Karpas-422 (cell line): ENCODE results near the gene INF2. TPM values are rescaled to one million over a fixed set of nuclear protein-coding genes. Genes with fewer than 3 reads are reported as not detected.

Experiments
- DNase-seq: peaks from one replicate; pipeline ENCODE4 v3.0.0-alpha.2; 2015
- H2AFZ ChIP-seq: fragments of 200-600 bp; sonication (generic); 2 replicates; pipeline ENCODE4 v1.6.1; 2014; ENCODE audit warnings: antibody characterized with exemption, low read length, mixed read lengths
- H3K27ac ChIP-seq: fragments of 200-600 bp; sonication (generic); 2 replicates; pipeline ENCODE4 v1.5.1; 2014; ENCODE audit warnings: mild to moderate bottlenecking, low read length, moderate library complexity
- H3K27me3 ChIP-seq: fragments of 200-600 bp; sonication (generic); 2 replicates; pipeline ENCODE4 v1.6.1; 2014; ENCODE audit warnings: low read length, mixed read lengths
- H3K36me3 ChIP-seq: fragments of 200-600 bp; sonication (generic); 2 replicates; pipeline ENCODE4 v1.6.1; 2014; ENCODE audit warnings: low read length, mixed read lengths; ENCODE audit not compliant: insufficient read depth
- H3K4me1 ChIP-seq: fragments of 200-600 bp; sonication (generic); 2 replicates; pipeline ENCODE4 v1.6.1; 2014; ENCODE audit warnings: mild to moderate bottlenecking, low read length, mixed read lengths
- H3K4me2 ChIP-seq: fragments of 200-600 bp; sonication (generic); 2 replicates; pipeline ENCODE4 v1.6.1; 2014; ENCODE audit warnings: low read length, low read depth, mild to moderate bottlenecking; ENCODE audit not compliant: poor library complexity, severe bottlenecking
- H3K4me3 ChIP-seq: fragments of 200-600 bp; sonication (generic); 2 replicates; pipeline ENCODE4 v1.5.1; 2014; ENCODE audit warnings: mild to moderate bottlenecking, antibody characterized with exemption, low read length, mixed read lengths
- H3K79me2 ChIP-seq: fragments of 200-600 bp; sonication (generic); 2 replicates; pipeline ENCODE4 v1.6.1; 2014; ENCODE audit warnings: mild to moderate bottlenecking, low read length, mixed read lengths
- H3K9ac ChIP-seq: fragments of 200-600 bp; sonication (generic); 2 replicates; pipeline ENCODE4 v1.6.0; 2014; ENCODE audit warnings: low read length
- H3K9me2 ChIP-seq: fragments of 200-600 bp; sonication (generic), shearing (Covaris generic); replicated peaks from 2 replicates; pipeline ENCODE4 v1.6.0; 2014; ENCODE audit warnings: mild to moderate bottlenecking, low read length, moderate library complexity; ENCODE audit not compliant: insufficient read depth
- H3K9me3 ChIP-seq: fragments of 300-700, 200-600 bp; sonication (generic); 2 replicates; pipeline ENCODE4 v1.6.1; 2014; ENCODE audit warnings: low read length, mixed read lengths
- H4K20me1 ChIP-seq: fragments of 200-600 bp; sonication (generic); 2 replicates; pipeline ENCODE4 v1.6.1; 2014; ENCODE audit warnings: mild to moderate bottlenecking, antibody characterized with exemption, low read length, low read depth; ENCODE audit not compliant: insufficient read depth
- small RNA-seq: library from RNA; depleted of rRNA; stranded (forward); fragments of <200 nt; gene quantifications from one replicate; pipeline ENCODE3, GENCODE V24; 2014
- total RNA-seq: library from RNA; depleted of rRNA; stranded (reverse); fragments of >200 nt; shearing (Covaris generic); gene quantifications from 2 replicates; pipeline ENCODE4 v1.2.3, GENCODE V29; 2014; ENCODE audit warnings: low replicate concordance; rRNA removed

Gene INF2
- total RNA-seq, 1 experiment from 2014 or later, result 4.4 TPM

DNA sequence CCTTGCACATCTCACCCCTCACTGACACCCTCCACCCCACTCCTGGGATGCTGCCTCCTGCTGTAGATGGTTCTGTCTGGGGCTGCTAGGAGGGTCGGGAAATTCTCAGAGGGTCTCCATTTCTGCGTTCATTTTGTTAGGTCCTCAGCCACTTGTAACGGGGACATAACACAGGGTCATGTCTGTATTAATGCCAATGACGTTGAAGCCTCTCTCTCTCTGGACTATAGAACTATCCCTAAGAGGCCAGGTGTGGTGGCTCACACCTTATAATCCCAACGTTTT is 78.2 kb downstream of the INF2 start:
- Histone ChIP-seq H3K36me3 (peaks cover 21% of the 10 kb centered on the region), H3K4me3 (no peak overlapping the region), H3K4me2 (no peak overlapping the region), H3K27me3 (no peaks in the 10 kb centered on the region), H3K27ac (no peak overlapping the region), H2AFZ (no peak overlapping the region), H3K9ac (no peak overlapping the region), H3K9me2 (no peaks in the 10 kb centered on the region), H3K9me3 (peaks cover 7% of the 10 kb centered on the region; the same call in 1 of the 2 replicates), H3K79me2 (no peaks in the 10 kb centered on the region), H3K4me1 (peaks cover 5% of the 10 kb centered on the region), H4K20me1 (no peaks in the 10 kb centered on the region)
- no peak for DNase-seq

DNA sequence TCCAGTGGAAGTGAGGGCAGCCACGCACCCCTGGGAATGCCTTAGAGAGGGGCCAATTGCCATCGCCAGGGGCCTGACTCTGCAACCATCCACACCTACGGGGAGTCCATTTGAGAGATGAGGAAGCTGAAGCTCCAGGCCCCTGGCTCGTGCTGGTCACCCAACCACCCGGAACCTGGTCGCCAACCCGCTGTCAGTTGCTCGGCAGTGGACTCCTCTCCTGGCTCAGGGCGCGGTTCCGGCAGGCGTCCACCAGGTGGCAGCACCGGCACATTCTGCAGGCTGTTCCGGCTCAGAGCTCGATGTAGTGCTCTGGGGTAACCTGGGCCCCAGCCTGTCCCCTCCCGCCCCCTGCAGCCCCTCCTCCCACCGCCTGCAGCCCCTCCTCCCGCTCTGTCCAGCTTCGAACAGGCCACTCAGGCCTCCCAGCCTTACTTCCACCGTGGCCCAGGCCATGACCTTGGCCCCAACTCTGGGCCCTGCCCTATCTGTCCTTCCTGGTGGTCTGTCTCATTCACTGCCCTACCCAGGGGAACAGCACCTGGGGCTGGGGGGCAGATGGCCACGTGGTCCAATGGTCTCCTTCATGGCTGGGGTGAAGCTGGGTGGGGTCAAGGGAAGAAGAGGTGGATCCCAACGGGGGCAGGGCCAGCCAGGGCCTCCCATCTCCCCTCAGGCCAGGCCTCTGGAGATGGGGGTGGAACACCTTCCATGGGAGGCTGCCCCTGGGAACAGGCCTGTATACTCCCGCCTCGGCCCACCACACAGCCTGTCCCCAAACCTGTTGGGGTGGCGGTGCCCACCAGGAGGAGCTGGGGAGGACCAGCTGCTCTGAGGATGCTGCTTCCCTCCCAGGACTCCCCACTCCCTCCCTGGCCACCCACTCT is 79.3 kb downstream of the INF2 start:
- H4K20me1 ChIP-seq, result no peaks in the 10 kb centered on the region
- H3K9me2 ChIP-seq, result no peaks in the 10 kb centered on the region
- peaks cover 29% of the 10 kb centered on the region for H3K36me3 ChIP-seq
- peak; percentile 96 for DNase-seq
- peaks cover 7% of the 10 kb centered on the region; the same call in 1 of the 2 replicates for H3K9me3 ChIP-seq
- H3K27me3 ChIP-seq, result no peaks in the 10 kb centered on the region
- no peak overlapping the region for H3K27ac ChIP-seq
- no peak overlapping the region for H3K4me3 ChIP-seq
- H3K4me1 ChIP-seq, result peaks cover 5% of the 10 kb centered on the region
- H2AFZ ChIP-seq, result no peak overlapping the region
- no peak overlapping the region for H3K4me2 ChIP-seq
- peak overlapping the region; percentile 47 for H3K9ac ChIP-seq
- no peaks in the 10 kb centered on the region for H3K79me2 ChIP-seq

DNA sequence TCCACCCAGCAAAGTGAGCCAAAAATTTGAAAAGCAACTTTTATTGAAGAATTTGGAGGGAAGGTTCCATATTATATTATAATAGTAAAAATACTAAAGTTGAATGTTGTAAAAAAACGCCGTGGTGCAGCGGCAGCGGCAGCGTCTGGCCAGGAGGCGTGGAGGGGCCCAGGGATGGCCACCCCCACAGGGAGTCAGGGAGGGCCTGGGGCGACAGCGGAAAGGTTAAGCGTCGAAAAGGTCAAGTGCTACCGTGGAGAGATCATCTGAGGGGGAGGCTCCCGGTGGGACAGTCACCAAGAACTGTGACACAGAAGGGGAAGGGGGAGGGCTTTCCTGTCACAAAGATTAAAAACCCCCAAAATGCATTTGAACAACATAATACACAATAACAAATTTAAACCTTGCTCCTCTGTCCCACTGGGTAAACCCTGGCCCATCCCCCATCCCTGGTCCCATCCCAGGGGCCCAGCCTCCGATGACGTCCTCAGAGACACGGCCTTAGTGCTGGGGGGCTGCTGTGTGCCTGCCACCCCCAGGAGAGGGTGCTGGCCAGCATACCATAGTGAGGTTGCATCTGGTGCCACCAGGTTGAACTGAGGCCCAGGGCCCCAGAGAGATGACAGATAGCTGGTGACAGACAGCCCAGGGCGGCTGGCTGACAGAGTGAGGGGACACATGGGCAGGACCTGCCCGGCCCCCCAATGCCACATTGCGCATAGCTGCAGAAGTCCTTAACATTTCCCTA is 80.1 kb downstream of the INF2 start:
- Histone ChIP-seq H3K27ac (no peak overlapping the region), H3K9me3 (peaks cover 7% of the 10 kb centered on the region; the same call in 1 of the 2 replicates), H3K4me3 (no peak overlapping the region), H3K9ac (no peak overlapping the region), H3K4me1 (peaks cover 5% of the 10 kb centered on the region), H3K27me3 (no peaks in the 10 kb centered on the region), H3K79me2 (no peaks in the 10 kb centered on the region), H3K4me2 (no peak overlapping the region), H3K9me2 (no peaks in the 10 kb centered on the region), H2AFZ (no peak overlapping the region), H4K20me1 (no peaks in the 10 kb centered on the region), H3K36me3 (peaks cover 29% of the 10 kb centered on the region)
- DNase-seq, result no peak

DNA sequence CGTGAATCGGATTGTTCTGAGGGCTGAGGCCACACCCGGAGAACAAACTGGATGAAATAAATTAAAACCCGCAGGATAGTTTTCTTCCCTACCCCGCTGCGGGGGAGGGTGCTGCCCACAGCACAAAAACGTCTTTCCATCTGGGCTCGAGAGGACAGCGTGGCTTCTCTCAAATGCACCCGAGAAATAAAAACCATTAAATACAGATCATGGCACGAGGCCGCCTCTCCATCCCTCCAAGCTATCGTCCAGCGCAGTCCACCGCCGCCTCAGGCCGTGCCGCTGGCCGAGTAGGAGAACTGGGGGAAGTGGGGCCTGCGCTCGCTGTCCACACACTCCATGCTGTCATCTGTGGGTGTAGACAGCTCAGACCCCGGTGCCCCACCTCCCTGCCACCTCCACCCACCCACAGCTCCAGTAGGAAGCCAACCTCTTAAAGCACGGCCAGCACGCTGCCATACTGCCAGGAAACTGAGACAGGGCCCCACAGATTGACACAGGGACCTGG is 80.7 kb downstream of the INF2 start:
- no peaks in the 10 kb centered on the region for H4K20me1 ChIP-seq
- no peak for DNase-seq
- H3K4me1 ChIP-seq, result peaks cover 5% of the 10 kb centered on the region
- H3K9ac ChIP-seq, result no peak overlapping the region
- H3K9me2 ChIP-seq, result no peaks in the 10 kb centered on the region
- no peak overlapping the region for H2AFZ ChIP-seq
- H3K27ac ChIP-seq, result no peak overlapping the region
- H3K27me3 ChIP-seq, result no peaks in the 10 kb centered on the region
- H3K4me3 ChIP-seq, result no peak overlapping the region
- H3K79me2 ChIP-seq, result no peaks in the 10 kb centered on the region
- H3K36me3 ChIP-seq, result peaks cover 35% of the 10 kb centered on the region
- no peak overlapping the region for H3K4me2 ChIP-seq
- peaks cover 7% of the 10 kb centered on the region; the same call in 1 of the 2 replicates for H3K9me3 ChIP-seq

- no peak overlapping the region for H3K27ac ChIP-seq
- H3K79me2 ChIP-seq, result no peaks in the 10 kb centered on the region
- DNase-seq, result peak; percentile 76
- no peaks in the 10 kb centered on the region for H3K9me2 ChIP-seq
- no peak overlapping the region for H3K9ac ChIP-seq
- H3K4me3 ChIP-seq, result no peak overlapping the region
- H3K9me3 ChIP-seq, result peaks cover 7% of the 10 kb centered on the region; the same call in 1 of the 2 replicates
- no peak overlapping the region for H3K4me2 ChIP-seq
- no peaks in the 10 kb centered on the region for H3K27me3 ChIP-seq
- peaks cover 5% of the 10 kb centered on the region for H3K4me1 ChIP-seq
- no peaks in the 10 kb centered on the region for H4K20me1 ChIP-seq
- no peak overlapping the region for H2AFZ ChIP-seq
- H3K36me3 ChIP-seq, result peaks cover 39% of the 10 kb centered on the region
These were observed 81.4 kb downstream of the INF2 start for GRCh38 chr14:104770851-104771272.

DNA sequence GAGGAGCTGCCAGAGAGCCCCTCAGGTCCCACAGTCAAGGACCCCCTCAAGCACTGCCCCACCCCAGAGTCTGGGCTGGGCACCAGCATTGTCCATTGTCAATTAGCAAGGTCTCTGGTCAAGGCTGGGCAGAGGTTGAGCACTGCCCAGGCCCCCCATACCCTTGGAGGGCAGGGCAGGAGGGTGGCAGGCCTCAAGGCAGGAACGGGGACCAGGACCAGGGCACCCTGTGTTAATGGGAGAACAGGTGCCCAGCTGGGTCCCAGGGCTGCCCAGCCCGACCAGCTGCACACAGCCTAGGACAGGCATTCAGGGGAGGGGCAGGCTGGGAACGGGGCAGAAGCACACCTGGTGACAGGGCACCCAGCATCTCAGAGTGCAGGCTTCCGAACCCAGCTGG is 82.0 kb downstream of the INF2 start:
- Histone ChIP-seq H3K9ac (no peak overlapping the region), H3K9me3 (peaks cover 7% of the 10 kb centered on the region; the same call in 1 of the 2 replicates), H3K4me3 (no peak overlapping the region), H3K36me3 (peaks cover 43% of the 10 kb centered on the region), H3K4me2 (no peak overlapping the region), H2AFZ (no peak overlapping the region), H3K27me3 (no peaks in the 10 kb centered on the region), H3K4me1 (peaks cover 5% of the 10 kb centered on the region), H3K79me2 (no peaks in the 10 kb centered on the region), H3K9me2 (no peaks in the 10 kb centered on the region), H3K27ac (no peak overlapping the region), H4K20me1 (no peaks in the 10 kb centered on the region)
- DNase-seq, result no peak

Small RNAs within 50 kb of the gene (small RNA-seq; reads per million reads assigned to genes)
- gene MIR4710, result not detected

Other genes starting within 250 kb of the INF2 start
- gene C14orf180, start 109.9 kb upstream of the INF2 start, total RNA-seq, result not detected in 2 replicates
- not detected in 2 replicates for gene TMEM179, start 84.8 kb upstream of the INF2 start, total RNA-seq
- gene ADSS1, start 34.6 kb downstream of the INF2 start, total RNA-seq, result 2.8 and 5.3 TPM in 2 replicates
- gene SIVA1, start 63.5 kb downstream of the INF2 start, total RNA-seq, result 68.1 and 212 TPM in 2 replicates
- 70.4 and 127 TPM in 2 replicates for gene AKT1, start 106.1 kb downstream of the INF2 start, total RNA-seq
- gene ZBTB42, start 111.5 kb downstream of the INF2 start, total RNA-seq, result 0.45 and 2.6 TPM in 2 replicates
- 0.56 and 0.94 TPM in 2 replicates for gene CEP170B, start 175.7 kb downstream of the INF2 start, total RNA-seq
- 146 and 265 TPM in 2 replicates for gene PLD4, start 235.3 kb downstream of the INF2 start, total RNA-seq